Measurements from ENCODE around the gene KCNIP4.

DNA sequence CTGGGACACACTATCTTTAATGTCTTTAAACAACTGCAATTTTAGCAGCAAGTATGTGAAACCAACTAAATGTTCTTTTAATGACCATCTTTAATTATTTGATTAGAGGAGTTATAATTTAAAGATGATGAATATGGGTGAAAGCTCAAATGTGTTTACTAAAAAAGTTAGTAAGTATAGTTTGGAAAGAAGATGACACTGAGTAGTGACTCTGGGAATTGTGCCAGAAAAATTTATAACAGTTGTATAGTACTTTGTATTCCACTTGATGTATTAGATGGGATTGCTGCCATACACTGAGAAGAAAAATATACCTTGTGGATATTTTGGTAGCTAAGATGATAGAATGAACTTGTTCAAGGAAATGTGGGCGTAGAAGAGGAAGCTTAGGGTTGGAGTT, 1267.8 kb downstream of the KCNIP4 start:
- no peak for TF ChIP-seq RAD21 (CRISPR knock-in tag; conservative IDR thresholded peaks at IDR 0.05 in 1 of 2, IDR thresholded peaks at IDR 0.05 in 1 of 2)
- TF ChIP-seq, protein P1, sequence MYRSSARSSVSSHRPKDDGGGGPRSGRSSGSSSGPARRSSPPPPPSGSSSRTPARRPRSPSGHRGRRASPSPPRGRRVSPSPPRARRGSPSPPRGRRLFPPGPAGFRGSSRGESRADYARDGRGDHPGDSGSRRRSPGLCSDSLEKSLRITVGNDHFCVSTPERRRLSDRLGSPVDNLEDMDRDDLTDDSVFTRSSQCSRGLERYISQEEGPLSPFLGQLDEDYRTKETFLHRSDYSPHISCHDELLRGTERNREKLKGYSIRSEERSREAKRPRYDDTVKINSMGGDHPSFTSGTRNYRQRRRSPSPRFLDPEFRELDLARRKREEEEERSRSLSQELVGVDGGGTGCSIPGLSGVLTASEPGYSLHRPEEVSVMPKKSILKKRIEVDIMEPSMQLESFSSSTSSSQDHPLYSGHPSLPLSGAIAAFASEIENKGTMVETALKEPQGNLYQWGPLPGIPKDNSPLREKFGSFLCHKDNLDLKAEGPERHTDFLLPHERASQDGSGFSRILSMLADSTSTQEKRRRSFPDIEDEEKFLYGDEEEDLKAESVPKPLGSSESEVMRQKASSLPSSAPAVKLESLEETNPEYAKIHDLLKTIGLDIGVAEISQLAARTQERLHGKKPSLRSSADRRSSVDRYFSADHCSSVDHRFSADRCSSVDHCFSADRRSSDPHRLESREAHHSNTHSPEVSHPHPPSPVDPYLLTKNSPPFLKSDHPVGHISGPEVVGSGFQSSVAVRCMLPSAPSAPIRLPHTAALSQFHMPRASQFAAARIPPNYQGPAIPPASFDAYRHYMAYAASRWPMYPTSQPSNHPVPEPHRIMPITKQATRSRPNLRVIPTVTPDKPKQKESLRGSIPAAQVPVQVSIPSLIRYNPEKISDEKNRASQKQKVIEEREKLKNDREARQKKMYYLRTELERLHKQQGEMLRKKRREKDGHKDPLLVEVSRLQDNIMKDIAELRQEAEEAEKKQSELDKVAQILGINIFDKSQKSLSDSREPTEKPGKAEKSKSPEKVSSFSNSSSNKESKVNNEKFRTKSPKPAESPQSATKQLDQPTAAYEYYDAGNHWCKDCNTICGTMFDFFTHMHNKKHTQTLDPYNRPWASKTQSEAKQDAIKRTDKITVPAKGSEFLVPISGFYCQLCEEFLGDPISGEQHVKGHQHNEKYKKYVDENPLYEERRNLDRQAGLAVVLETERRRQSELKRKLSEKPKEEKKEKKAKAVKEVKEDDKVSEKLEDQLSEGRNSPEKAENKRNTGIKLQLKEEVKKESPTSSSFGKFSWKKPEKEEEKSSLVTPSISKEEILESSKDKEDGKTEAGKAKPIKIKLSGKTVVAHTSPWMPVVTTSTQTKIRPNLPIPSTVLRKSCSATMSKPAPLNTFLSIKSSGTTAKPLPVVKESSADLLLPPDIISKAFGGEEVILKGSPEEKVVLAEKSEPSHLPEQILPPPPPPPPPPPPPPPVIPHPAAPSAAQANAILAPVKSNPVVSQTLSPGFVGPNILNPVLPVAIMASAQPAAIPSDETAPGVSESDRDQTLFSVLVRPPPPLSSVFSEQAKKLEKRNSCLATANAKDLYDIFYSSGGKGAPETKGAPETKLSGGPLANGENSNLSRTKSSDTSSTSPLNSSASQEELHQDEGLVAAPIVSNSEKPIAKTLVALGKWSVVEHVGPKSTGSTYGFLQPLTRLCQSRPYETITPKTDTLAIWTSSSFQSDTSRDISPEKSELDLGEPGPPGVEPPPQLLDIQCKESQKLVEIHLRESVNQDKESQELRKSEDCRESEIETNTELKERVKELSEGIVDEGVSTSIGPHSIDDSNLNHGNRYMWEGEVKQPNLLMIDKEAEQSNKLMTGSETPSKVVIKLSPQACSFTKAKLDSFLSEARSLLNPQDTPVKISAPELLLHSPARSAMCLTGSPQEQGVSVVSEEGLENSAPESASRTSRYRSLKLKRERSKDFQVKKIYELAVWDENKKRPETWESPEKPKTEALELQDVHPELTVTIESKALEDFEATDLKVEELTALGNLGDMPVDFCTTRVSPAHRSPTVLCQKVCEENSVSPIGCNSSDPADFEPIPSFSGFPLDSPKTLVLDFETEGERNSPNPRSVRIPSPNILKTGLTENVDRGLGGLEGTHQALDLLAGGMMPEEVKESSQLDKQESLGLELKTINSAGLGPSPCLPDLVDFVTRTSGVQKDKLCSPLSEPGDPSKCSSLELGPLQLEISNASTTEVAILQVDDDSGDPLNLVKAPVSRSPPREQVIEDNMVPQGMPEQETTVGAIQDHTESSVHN (IDR thresholded peaks at IDR 0.05; ENCODE audit: borderline replicate concordance in 1 of 2, low read depth in 1 of 2): no peak
- no peak for TF ChIP-seq ZNF143 (CRISPR knock-in tag; IDR thresholded peaks at IDR 0.05)
- TF ChIP-seq FOXM1 (IDR thresholded peaks at IDR 0.05; ENCODE audit: low read depth): no peak
- no peak for TF ChIP-seq FOXM1 (CRISPR knock-in tag; IDR thresholded peaks at IDR 0.05; ENCODE audit: low read depth)
- no peak for TF ChIP-seq TAF9B (IDR thresholded peaks at IDR 0.05; ENCODE audit: partially characterized antibody)
- TF ChIP-seq EZH2 (IDR thresholded peaks at IDR 0.05; ENCODE audit: borderline replicate concordance, low read depth, low read length): no peak
- no peak for TF ChIP-seq TGIF2 (CRISPR knock-in tag; IDR thresholded peaks at IDR 0.05)
- TF ChIP-seq, protein P2, sequence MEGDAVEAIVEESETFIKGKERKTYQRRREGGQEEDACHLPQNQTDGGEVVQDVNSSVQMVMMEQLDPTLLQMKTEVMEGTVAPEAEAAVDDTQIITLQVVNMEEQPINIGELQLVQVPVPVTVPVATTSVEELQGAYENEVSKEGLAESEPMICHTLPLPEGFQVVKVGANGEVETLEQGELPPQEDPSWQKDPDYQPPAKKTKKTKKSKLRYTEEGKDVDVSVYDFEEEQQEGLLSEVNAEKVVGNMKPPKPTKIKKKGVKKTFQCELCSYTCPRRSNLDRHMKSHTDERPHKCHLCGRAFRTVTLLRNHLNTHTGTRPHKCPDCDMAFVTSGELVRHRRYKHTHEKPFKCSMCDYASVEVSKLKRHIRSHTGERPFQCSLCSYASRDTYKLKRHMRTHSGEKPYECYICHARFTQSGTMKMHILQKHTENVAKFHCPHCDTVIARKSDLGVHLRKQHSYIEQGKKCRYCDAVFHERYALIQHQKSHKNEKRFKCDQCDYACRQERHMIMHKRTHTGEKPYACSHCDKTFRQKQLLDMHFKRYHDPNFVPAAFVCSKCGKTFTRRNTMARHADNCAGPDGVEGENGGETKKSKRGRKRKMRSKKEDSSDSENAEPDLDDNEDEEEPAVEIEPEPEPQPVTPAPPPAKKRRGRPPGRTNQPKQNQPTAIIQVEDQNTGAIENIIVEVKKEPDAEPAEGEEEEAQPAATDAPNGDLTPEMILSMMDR (IDR thresholded peaks at IDR 0.05 in 2 of 3, conservative IDR thresholded peaks at IDR 0.05 in 1 of 3; ENCODE audit: insufficient read depth in 2 of 3, low read depth in 1 of 3, low read length in 3 of 3): no peak
- no peak for TF ChIP-seq KDM2B (CRISPR knock-in tag; IDR thresholded peaks at IDR 0.05)
- TF ChIP-seq, protein P3, sequence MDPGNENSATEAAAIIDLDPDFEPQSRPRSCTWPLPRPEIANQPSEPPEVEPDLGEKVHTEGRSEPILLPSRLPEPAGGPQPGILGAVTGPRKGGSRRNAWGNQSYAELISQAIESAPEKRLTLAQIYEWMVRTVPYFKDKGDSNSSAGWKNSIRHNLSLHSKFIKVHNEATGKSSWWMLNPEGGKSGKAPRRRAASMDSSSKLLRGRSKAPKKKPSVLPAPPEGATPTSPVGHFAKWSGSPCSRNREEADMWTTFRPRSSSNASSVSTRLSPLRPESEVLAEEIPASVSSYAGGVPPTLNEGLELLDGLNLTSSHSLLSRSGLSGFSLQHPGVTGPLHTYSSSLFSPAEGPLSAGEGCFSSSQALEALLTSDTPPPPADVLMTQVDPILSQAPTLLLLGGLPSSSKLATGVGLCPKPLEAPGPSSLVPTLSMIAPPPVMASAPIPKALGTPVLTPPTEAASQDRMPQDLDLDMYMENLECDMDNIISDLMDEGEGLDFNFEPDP (CRISPR knock-in tag; IDR thresholded peaks at IDR 0.05): no peak
- no peak for TF ChIP-seq TAL1 (IDR thresholded peaks at IDR 0.05)
- no peak for TF ChIP-seq CHD2 (IDR thresholded peaks at IDR 0.05; ENCODE audit: low read depth, low read length)
